Fibroblast of villous mesenchyme (primary cell): Measurements from ENCODE around the gene LMO3. TPM values are rescaled to one million over a fixed set of nuclear protein-coding genes. Genes with fewer than 3 reads are reported as not detected.
A peak's percentile ranks its signal among the peaks of the same experiment; 100 is the strongest.

Experiments used
- DNase-seq: peaks from one replicate; pipeline ENCODE4 v3.0.0-alpha.2; 2010; ENCODE audit warnings: low read depth
- H3K4me3 ChIP-seq: 2 replicates; pipeline ENCODE4 v1.5.1; 2011; ENCODE audit warnings: low read depth, mild to moderate bottlenecking, low read length
- CTCF ChIP-seq: IDR thresholded peaks from 2 replicates; pipeline ENCODE4 v1.5.1; 2012; ENCODE audit warnings: low read depth, mild to moderate bottlenecking, low read length; ENCODE audit not compliant: insufficient read depth
- total RNA-seq: library from RNA; depleted of rRNA; stranded (reverse); fragments of >200 nt; gene quantifications from 2 replicates; pipeline ENCODE4 v1.2.3, GENCODE V29; 2012

Gene LMO3
- total RNA-seq, 1 donor: 0.43 TPM

- no peak for TF ChIP-seq CTCF
- H3K4me3 ChIP-seq: no peak overlapping the region
- DNase-seq: no peak
Measured at GRCh38 chr12:16607906-16608775, 2.2 kb upstream of the LMO3 start.

DNA sequence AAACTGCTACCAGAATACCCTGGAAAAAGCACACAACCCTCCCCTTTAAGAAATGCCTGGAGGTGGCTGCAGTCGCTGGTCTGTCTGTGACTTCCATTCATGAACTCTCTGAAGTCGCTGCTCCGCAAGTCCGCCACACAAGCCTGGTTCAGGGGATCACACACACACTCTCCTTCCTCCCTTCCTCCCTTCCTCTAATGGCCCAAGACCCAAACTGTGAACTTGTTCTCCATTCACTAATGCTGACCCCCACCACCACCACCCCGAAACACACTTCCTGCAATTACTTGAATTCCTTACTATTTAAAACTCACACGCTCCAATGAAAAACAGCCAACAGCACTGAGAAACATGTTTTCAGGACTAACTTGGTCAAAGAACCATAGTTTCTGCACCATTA is 1.0 kb upstream of the LMO3 start:
- no peak for DNase-seq
- no peak for TF ChIP-seq CTCF
- no peak overlapping the region for H3K4me3 ChIP-seq

DNA sequence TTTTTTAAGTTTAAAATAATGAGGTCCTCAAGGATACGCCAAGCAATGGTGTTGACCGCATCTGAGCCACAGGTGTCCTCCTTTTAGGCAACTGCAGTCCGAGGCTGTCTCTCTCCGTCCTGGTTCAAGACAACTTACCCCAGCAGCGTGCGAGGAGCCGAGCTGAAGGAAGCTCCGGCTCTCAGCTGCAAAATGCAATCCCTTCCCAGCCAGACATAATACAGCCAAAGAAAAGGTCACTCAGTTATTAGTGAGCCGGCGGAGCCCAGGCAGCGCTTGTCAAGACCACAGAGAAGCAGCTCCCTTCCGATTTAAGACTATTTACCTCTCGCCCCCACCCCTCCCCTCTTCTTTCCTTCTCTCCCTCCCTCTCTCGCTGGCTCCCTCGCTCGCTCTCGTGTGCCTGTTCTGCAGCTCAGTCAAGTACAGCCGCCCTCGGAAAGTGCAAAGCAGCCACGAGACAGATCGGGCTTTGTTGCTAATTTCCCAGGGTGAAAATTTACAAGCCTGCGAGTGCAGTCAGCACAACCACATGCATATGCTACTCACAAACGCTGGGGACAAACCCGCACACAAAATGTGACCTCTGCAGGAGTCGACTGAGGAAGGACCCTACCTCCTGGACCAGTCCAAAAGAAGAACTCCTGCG is 363 bp upstream of the LMO3 start:
- H3K4me3 ChIP-seq: peak overlapping the region; percentile 55
- peak; percentile 28 for DNase-seq
- no peak for TF ChIP-seq CTCF

GRCh38 chr12:16605642-16606116 is 283 bp downstream of the LMO3 start:
- peak overlapping the region; percentile 55 for H3K4me3 ChIP-seq
- peak; percentile 11 for DNase-seq
- no peak for TF ChIP-seq CTCF

- H3K4me3 ChIP-seq: no peak overlapping the region
- DNase-seq: no peak
- TF ChIP-seq CTCF: no peak
Measured at GRCh38 chr12:16604596-16605252, 1.2 kb downstream of the LMO3 start.

DNA sequence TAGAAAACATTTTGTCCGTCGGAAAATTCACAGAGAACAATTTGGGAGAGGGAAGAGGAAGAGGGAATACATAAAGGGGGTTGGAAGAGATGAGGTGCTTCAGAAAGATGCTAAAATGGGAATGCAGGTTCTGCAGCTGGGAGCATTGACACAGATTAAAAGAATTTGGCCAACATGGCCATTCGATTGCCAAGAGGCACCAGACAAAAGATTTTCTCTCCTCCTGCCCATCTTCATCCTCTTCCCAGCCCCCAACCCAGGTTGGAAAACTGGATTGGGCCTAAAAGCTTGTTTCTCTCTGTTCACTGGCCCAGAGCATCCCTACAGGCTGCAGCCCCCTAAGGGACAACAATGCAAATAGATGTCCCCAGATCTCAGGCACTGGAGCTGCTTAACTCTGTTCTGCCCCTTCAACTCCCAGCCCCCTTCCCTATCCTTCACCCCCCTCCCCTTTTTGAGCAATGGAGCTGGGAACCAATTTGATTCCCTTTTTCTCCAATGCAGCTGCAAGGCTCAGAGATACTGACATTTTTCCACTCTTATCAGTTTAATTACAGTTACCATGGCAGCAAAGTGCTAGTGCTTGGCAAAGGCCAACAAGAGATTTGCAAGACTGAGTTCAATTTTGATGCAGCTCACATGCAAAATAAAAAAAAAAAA is 1.9 kb downstream of the LMO3 start:
- DNase-seq: no peak
- H3K4me3 ChIP-seq: no peak overlapping the region
- no peak for TF ChIP-seq CTCF
